Measurements from ENCODE around the gene HRCT1.
A peak's percentile ranks its signal among the peaks of the same experiment; 100 is the strongest.

HRCT1 gene

GRCh38 chr9:35942286-35942685, 36.3 kb downstream of the HRCT1 start:
- no peak for DNase-seq (ENCODE audit: low read depth in 2 of 2)

- no peak for DNase-seq (ENCODE audit: low read depth in 2 of 2)
Measured at GRCh38 chr9:35944173-35944572, 38.2 kb downstream of the HRCT1 start.

GRCh38 chr9:35944841-35945240, 38.8 kb downstream of the HRCT1 start:
- DNase-seq (ENCODE audit: low read depth in 2 of 2), result no peak

GRCh38 chr9:35945341-35946018, 39.5 kb downstream of the HRCT1 start:
- peak; percentile 47 to 57 for DNase-seq (ENCODE audit: low read depth in 2 of 2)

GRCh38 chr9:35948451-35948850, 42.4 kb downstream of the HRCT1 start:
- DNase-seq (ENCODE audit: low read depth in 2 of 2), result no peak

- no peak for DNase-seq (ENCODE audit: low read depth in 2 of 2)
Measured at GRCh38 chr9:35948901-35949318, 42.9 kb downstream of the HRCT1 start.

GRCh38 chr9:35951736-35952135, 45.7 kb downstream of the HRCT1 start:
- no peak for DNase-seq (ENCODE audit: low read depth in 2 of 2)

- DNase-seq (ENCODE audit: low read depth in 2 of 2), result no peak
Measured at GRCh38 chr9:35952526-35953191, 46.7 kb downstream of the HRCT1 start.

GRCh38 chr9:35954942-35955546, 49.0 kb downstream of the HRCT1 start:
- no peak for DNase-seq (ENCODE audit: low read depth in 2 of 2)

- no peak for DNase-seq (ENCODE audit: low read depth in 2 of 2)
Measured at GRCh38 chr9:35956651-35957050, 50.6 kb downstream of the HRCT1 start.
